Mesodermal cell (in vitro differentiated cells): Measurements from ENCODE around the gene EML2.
"Not testable (repeated sequence)": the region's sequence is repeated elsewhere in the genome, so short reads cannot be mapped to it uniquely, and the experiment has no call there.

Source experiments
- H3K27ac ChIP-seq: 2 replicates; pipeline ENCODE4 v1.7.0; 2013; ENCODE audit warnings: mild to moderate bottlenecking, low read depth, low read length, moderate library complexity; ENCODE audit not compliant: severe bottlenecking
- H3K36me3 ChIP-seq: 2 replicates; pipeline ENCODE4 v1.7.1; 2013; ENCODE audit warnings: mild to moderate bottlenecking, low read length, moderate library complexity; ENCODE audit not compliant: control insufficient read depth, insufficient read depth
- H3K4me1 ChIP-seq: one replicate; pipeline ENCODE4 v1.7.1; 2013; ENCODE audit warnings: mild to moderate bottlenecking, low read length; ENCODE audit not compliant: insufficient read depth, control insufficient read depth, poor library complexity, severe bottlenecking
- H3K4me3 ChIP-seq: 2 replicates; pipeline ENCODE4 v1.7.0; 2013; ENCODE audit warnings: low read length, control low read depth, mild to moderate bottlenecking; ENCODE audit not compliant: insufficient read depth, poor library complexity, severe bottlenecking; ENCODE audit errors: extremely low read depth
- H3K9me3 ChIP-seq: 2 replicates; pipeline ENCODE4 v1.7.1; 2013; ENCODE audit warnings: mild to moderate bottlenecking, low read length, moderate library complexity; ENCODE audit not compliant: control insufficient read depth
- WGBS, 2 experiments: methylation state at CpG; one replicate each; pipeline ENCODE4 v1.1.5; 2013; ENCODE audit warnings: missing lambda C conversion rate in 2 of 2; ENCODE audit not compliant: insufficient coverage in 2 of 2; 5-methylcytosine and 5-hydroxymethylcytosine counted together

The EML2 gene

DNA sequence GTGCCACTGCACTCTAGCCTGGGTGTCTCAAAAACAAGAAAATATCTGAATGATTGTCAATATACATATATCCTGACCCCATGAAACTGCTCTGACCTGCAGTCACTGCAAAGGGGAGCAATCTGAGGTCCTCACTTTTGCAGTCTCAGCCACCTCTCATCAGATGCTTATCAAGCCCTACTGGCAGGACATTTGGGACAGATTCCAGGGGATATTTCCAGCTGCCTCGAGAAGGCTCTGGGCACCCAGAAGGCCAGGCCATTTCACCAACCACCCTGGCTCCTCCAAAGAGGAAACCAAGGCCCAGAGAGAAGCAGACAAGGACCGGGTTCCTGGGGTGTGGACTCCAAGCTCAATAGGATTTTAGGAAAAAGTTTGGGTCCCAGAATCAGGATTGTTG lies 2.3 kb downstream of the EML2 start:
- H3K36me3 ChIP-seq: no peaks in the 10 kb centered on the region
- H3K4me1 ChIP-seq: peaks cover 17% of the 10 kb centered on the region
- H3K9me3 ChIP-seq: no peaks in the 10 kb centered on the region
- WGBS, 2 experiments: 80% methylated on average over 1 of the region's 2 CpGs; no CpG with 5 or more reads in 1 of the 2 experiments
- no peak overlapping the region for H3K27ac ChIP-seq
- H3K4me3 ChIP-seq: no peak overlapping the region

- 86 to 100% methylated on average over 1 of the region's 1 CpG for WGBS, 2 experiments
- no peak overlapping the region for H3K4me3 ChIP-seq
- no peaks in the 10 kb centered on the region for H3K9me3 ChIP-seq
Measured at GRCh38 chr19:45636275-45636674, 2.9 kb downstream of the EML2 start.

GRCh38 chr19:45632468-45633196 lies 6.6 kb downstream of the EML2 start:
- Histone ChIP-seq H3K9me3 (no peaks in the 10 kb centered on the region), H3K36me3 (peaks cover 17% of the 10 kb centered on the region), H3K4me3 (no peak overlapping the region), H3K27ac (no peak overlapping the region), H3K4me1 (peaks cover 13% of the 10 kb centered on the region)
- WGBS, 2 experiments: 23 to 30% methylated on average over 11 to 15 of the region's 27 CpGs

More at GRCh38 chr19:45636275-45636674, 2.9 kb downstream of the EML2 start:
- Histone ChIP-seq H3K27ac (no peak overlapping the region), H3K36me3 (no peaks in the 10 kb centered on the region), H3K4me1 (peaks cover 16% of the 10 kb centered on the region)

DNA sequence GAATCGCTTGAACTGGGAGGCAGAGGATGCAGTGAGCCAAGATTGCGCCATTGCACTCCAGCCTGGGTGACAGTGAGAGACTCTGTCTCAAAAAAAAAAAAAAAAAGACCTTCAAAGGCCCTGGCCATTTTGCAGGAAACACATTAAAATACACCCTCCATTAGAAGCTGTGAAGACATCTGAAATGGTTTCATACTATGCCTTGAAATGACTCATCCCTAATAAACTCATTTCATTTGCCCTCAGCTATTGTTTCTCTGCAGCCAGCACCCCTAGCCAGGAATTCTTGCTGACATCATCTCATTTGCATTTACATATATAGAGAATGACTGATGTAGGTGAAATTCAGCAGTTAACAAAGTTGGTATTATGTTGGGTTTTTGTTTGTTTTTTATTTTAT lies 8.7 kb downstream of the EML2 start:
- no peak overlapping the region for H3K27ac ChIP-seq

DNA sequence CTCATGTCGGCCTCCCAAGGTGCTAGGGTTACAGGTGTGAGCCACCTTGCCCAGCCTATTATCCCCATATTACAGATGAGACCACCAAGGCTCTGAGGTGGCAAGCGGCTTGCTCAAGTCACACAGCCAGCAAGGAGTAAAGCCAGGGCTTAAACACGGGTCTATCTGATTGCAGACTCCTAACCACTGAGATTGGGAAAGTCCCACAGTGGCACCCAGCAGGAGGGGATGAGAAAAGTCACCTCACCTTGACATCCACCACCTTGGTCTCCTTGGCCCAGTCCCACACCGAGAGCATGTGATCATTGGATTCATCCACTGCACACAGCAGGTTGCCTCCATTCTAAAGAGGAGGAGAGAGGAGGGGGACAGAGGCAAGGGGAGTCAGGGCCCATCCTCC lies 9.5 kb downstream of the EML2 start:
- H3K4me3 ChIP-seq: no peak overlapping the region
- peaks cover 32% of the 10 kb centered on the region for H3K36me3 ChIP-seq
- 89 to 92% methylated on average over 2 to 3 of the region's 4 CpGs for WGBS, 2 experiments
- H3K4me1 ChIP-seq: peaks cover 11% of the 10 kb centered on the region
- no peak overlapping the region for H3K27ac ChIP-seq
- H3K9me3 ChIP-seq: no peaks in the 10 kb centered on the region

More for the DNA sequence above, 8.7 kb downstream of the EML2 start:
- Histone ChIP-seq H3K9me3 (no peaks in the 10 kb centered on the region), H3K4me3 (no peak overlapping the region), H3K4me1 (peaks cover 11% of the 10 kb centered on the region), H3K36me3 (peaks cover 31% of the 10 kb centered on the region)
- whole genome bisulfite sequencing, 2 experiments: 83 to 89% methylated on average over 1 to 2 of the region's 2 CpGs

- H3K27ac ChIP-seq, H3K9me3 ChIP-seq, H3K4me3 ChIP-seq: not testable (repeated sequence)
- Histone ChIP-seq H3K36me3 (peaks cover 38% of the 10 kb centered on the region), H3K4me1 (peaks cover 10% of the 10 kb centered on the region)
- WGBS, 2 experiments: 92 to 96% methylated on average over 4 to 7 of the region's 7 CpGs
Measured at GRCh38 chr19:45628219-45628618, 11.0 kb downstream of the EML2 start.

- Histone ChIP-seq H3K4me3 (no peak overlapping the region), H3K27ac (no peak overlapping the region), H3K9me3 (no peaks in the 10 kb centered on the region), H3K36me3 (peaks cover 53% of the 10 kb centered on the region), H3K4me1 (no peaks in the 10 kb centered on the region)
- 85 to 100% methylated on average over 1 of the region's 1 CpG for WGBS, 2 experiments
Measured at GRCh38 chr19:45623984-45624383, 15.2 kb downstream of the EML2 start.

GRCh38 chr19:45621976-45622503 lies 17.2 kb downstream of the EML2 start:
- no peak overlapping the region for H3K27ac ChIP-seq
- no peaks in the 10 kb centered on the region for H3K9me3 ChIP-seq
- no peaks in the 10 kb centered on the region for H3K4me1 ChIP-seq
- 89 to 92% methylated on average over 4 to 6 of the region's 6 CpGs for WGBS, 2 experiments
- H3K36me3 ChIP-seq: peaks cover 54% of the 10 kb centered on the region
- no peak overlapping the region for H3K4me3 ChIP-seq

DNA sequence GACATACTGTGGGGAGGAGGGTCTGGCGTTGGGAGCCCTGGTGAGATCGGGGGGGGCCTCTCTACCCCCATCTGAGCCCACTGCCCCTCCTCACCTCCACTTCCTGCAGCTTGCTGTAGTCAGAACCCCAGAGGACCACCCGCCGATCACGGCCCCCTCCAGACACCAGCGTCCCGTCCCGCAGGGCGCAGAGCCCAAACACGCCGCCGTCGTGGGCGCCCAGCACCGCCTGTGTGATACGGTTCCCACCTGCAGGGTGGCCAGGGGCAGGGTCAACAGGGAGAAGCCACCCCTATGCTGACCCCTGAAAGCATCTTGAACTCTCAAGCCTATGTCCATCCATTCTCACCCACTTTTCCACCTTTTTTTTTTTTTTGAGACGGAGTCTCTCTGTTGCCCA lies 17.8 kb downstream of the EML2 start:
- no peak overlapping the region for H3K4me3 ChIP-seq
- H3K36me3 ChIP-seq: peaks cover 51% of the 10 kb centered on the region

DNA sequence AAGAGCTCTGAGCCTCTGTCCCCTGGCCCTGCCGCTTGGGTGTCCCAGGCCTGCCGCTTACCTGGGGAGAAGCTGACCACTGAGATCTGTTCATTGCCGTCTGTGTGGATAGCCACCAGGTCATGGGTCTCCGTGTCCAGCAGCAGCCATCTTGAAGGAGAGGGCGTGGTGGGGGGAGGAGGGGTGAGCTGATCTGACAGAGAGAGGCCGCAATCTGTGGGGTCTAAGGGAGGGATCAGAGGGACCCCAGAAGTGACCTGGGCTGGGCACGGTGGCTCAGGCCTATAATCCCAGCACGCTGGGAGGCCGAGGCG lies 22.5 kb downstream of the EML2 start:
- Histone ChIP-seq H3K4me1 (peaks cover 8% of the 10 kb centered on the region), H3K36me3 (peaks cover 68% of the 10 kb centered on the region), H3K4me3 (no peak overlapping the region), H3K9me3 (no peaks in the 10 kb centered on the region), H3K27ac (peak overlapping the region; percentile 84)
- WGBS, 2 experiments: 82 to 86% methylated on average over 10 of the region's 10 CpGs

More for the DNA sequence above, 17.8 kb downstream of the EML2 start:
- H3K4me1 ChIP-seq: no peaks in the 10 kb centered on the region
- H3K27ac ChIP-seq: no peak overlapping the region
- no peaks in the 10 kb centered on the region for H3K9me3 ChIP-seq
- WGBS, 2 experiments: 93 to 95% methylated on average over 15 to 16 of the region's 17 CpGs
